RWPE1 (cell line): ENCODE data around the gene TBXA2R.
A peak's percentile ranks its signal among the peaks of the same experiment; 100 is the strongest.

Source experiments
- CTCF ChIA-PET: fragments of 350-600 bp; sonication (Branson Sonifier 250); formaldehyde crosslinking; extraction: SDS; loops from one replicate; lab custom pipeline; 2021; lab: Yijun Ruan, JAX
- POLR2A ChIA-PET: fragments of 400-600 bp; formaldehyde crosslinking; extraction: SDS; loops from one replicate; lab custom pipeline; 2020; ENCODE audit warnings: antibody characterized with exemption; ENCODE audit not compliant: low non-redundant PET; lab: Yijun Ruan, JAX
- DNase-seq: peaks from one replicate; pipeline ENCODE4 v3.0.0; 2012; ENCODE audit warnings: low spot score
- H3K27ac ChIP-seq: fragments of 450-650 bp; 2 replicates; pipeline ENCODE4 v1.5.1; 2017
- TF ChIP-seq, protein P1 (sequence below): fragments of 450-650 bp; conservative IDR thresholded peaks from 2 replicates; pipeline ENCODE4 v1.5.1; 2017; ENCODE audit warnings: low read depth, mild to moderate bottlenecking

The TBXA2R gene

DNA sequence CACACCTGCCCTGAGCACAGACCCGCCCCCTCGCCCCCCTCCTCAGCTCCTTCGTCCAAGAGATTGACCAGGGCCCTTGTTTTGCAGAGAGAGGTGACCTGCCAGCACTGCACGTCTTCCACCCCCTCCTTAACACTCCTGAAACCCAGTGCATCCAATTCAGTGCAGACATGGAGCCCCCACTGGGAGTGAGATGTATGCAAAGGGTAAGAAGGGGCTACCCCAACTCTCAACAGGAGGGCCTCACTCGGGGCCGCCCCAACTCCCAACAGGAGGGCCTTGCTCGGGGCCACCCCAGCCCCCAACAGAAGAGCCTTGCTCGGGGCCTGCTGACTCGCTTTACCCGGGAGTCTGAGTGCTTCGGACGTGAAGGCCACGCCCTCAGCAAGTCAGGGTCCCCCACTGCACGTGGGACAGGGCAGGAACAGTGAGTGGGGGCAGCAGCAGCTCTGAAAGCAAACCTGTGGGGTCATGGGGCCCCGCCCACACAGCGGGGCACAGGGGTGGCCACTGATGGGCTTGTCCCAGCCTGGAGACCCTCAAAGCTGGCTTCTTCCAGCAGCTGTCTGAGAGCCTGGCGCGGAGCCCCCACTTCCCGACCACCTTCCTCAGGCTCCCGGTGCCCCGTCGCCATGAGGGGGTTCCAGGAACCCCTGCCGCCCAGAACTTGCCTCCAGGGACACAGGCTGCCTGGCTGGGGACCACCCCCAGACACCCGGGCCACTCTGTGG, 14.3 kb upstream of the TBXA2R start:
- no peak for DNase-seq
- H3K27ac ChIP-seq = peak overlapping the region; percentile 21
- ChIA-PET POLR2A (no interaction called here), CTCF (interaction anchor here (0.5 kb wide), 1 partner anchor 141 kb away, joined by 6 read pairs; no protein-coding TSS in a partner anchor)
- TF ChIP-seq, protein P1, sequence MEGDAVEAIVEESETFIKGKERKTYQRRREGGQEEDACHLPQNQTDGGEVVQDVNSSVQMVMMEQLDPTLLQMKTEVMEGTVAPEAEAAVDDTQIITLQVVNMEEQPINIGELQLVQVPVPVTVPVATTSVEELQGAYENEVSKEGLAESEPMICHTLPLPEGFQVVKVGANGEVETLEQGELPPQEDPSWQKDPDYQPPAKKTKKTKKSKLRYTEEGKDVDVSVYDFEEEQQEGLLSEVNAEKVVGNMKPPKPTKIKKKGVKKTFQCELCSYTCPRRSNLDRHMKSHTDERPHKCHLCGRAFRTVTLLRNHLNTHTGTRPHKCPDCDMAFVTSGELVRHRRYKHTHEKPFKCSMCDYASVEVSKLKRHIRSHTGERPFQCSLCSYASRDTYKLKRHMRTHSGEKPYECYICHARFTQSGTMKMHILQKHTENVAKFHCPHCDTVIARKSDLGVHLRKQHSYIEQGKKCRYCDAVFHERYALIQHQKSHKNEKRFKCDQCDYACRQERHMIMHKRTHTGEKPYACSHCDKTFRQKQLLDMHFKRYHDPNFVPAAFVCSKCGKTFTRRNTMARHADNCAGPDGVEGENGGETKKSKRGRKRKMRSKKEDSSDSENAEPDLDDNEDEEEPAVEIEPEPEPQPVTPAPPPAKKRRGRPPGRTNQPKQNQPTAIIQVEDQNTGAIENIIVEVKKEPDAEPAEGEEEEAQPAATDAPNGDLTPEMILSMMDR = no peak

DNA sequence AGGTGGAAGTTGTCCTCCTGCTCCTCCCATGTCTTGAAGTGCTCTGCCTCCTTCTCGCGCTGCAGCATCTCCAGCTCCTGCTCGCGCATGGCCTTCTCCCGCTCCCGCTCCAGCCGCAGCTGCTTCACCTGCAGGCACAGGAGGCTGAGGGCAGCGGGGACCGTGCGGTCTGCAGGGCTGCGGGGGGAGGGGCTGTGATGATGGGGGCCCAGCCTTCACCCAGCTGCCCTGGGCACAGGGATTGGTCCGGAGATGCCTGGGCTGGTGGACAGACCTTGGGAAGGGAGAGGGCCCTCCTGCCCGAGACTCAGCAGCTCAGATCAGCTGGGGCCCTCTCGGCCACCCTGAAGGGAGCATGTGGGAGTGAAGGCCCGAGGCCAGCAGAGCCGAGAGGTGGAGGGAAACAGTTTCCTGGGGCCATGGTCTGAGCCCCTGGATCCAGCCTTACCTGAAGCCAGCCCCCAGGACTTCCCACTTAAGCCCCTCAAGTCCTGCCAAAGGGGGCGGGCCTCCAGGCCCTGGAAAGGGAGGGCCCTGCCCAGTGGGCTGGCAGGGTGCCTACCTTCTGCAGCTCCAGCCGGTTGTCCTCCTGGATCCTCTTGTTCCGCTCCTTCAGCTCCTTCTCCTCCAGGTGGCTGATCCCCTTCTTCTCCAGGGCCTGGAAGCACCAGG, 13.6 kb upstream of the TBXA2R start:
- POLR2A ChIA-PET = no interaction called here
- CTCF ChIA-PET = interaction anchor here (0.6 kb wide), 1 partner anchor 254 kb away, joined by 3 read pairs; no protein-coding TSS in a partner anchor

DNA sequence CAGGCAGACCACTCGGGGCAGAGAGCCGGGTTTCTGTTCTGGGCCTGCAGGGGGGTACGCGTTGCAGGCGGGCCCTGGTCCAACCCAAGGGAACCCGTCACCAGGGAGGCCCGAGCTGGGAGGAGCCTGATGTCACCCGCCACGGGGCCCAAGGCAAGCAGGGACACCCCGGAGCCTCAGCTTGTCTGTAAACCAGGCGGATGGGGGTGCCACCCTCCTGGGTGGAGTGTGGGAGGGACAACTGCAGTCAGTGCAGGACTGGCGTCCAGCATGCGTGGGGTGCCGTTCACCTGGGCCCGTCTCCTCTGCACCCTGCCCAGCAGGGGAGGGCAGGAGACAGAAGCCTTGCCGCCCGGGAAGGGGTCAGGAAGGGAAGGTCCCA, 12.9 kb upstream of the TBXA2R start:
- peak overlapping the region; percentile 21 for H3K27ac ChIP-seq
- TF ChIP-seq, protein P1 = no peak
- ChIA-PET CTCF (interaction anchor here (0.6 kb wide), 2 partner anchors 16 to 255 kb away, joined by 3 to 4 read pairs; no protein-coding TSS in a partner anchor), POLR2A (no interaction called here)
- no peak for DNase-seq

More for the DNA sequence above, 13.6 kb upstream of the TBXA2R start:
- peak overlapping the region; percentile 21 for H3K27ac ChIP-seq
- DNase-seq = no peak
- TF ChIP-seq, protein P1 = no peak

DNA sequence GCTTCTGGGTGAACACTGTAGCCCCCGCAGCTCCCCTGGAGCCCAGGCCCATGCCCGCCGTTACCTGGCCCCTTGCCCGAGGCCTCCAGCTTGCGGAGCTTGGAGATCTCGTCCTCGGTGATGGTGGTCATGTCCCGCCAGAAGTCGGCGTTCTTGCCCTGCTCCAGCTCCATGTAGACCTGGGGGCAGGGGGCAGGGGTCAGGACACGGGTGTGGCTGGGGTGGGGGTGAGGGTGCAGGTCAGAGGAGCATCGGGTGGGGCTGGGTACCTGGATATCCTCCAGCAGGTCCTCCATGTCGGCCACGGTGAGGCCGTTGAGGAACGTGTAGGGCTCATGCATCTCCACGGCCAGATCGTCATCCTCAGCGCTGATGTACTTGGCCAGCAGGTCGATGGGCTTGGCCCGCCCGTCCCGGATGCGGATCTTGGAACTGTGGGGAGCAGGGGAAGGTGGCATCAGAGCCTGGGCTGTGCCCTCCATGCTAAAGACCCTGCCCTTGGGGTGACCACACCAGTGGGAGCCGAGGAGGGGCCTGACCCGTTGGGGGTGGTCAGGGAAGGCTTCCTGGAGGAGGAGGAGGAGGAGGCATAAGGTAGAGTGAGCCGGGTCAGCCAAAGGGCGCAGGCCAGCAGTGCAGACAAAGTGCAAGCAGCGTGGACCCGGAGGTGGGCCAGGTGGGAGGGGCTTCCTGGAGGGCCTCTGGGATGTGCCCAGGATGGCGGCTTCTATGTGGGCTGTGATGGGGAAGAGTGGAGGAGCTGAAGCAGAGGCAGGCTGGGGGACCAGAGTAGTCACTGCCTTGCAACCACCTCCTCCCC, 12.3 kb upstream of the TBXA2R start:
- CTCF ChIA-PET = interaction anchor here (0.6 kb wide), 3 partner anchors 15 to 275 kb away, joined by 3 to 4 read pairs (median 3); no protein-coding TSS in a partner anchor

DNA sequence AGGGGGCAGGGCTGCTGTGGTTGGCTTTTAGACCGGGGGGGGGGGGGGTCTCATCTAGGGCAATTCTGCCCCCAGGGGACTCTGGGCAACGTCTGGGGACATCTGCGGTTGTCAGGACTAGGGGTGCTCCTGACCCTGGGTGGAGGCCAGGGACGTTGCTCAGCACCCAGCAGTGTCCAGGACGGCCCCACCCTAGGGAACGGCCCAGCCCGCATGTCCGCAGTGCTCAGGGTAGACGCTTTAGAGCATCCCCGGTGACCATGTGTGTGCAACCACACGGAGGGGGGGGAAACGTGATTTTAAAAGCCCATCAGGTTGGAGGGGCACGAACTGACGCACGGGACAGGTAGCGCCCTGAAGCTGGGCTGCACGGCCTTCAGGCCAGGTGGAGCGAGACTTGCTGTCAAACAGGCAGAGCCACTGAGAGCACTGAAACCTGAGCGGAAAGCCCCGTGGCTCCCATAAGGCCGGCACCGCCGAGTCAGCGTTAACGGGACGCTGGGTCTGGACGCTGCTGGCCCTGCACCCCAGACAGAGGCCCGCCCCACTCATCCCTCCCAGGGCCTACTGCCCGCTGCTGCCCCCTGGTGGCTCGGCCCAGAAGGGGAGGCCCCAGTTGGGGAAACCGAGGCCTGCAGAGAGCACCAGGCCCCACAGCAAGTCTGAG, 11.6 kb upstream of the TBXA2R start:
- TF ChIP-seq, protein P1 = peak; percentile 84
- DNase-seq = peak; percentile 52
- ChIA-PET CTCF (interaction anchor here (0.6 kb wide), 3 partner anchors 67 to 334 kb away, joined by 3 read pairs; no protein-coding TSS in a partner anchor), POLR2A (no interaction called here)
- no peak overlapping the region for H3K27ac ChIP-seq

More for the DNA sequence above, 12.3 kb upstream of the TBXA2R start:
- H3K27ac ChIP-seq = peak overlapping the region; percentile 21; the same call in 1 of the 2 replicates
- no peak for DNase-seq
- TF ChIP-seq, protein P1 = peak; percentile 57
- POLR2A ChIA-PET = no interaction called here
